ENCODE results near the gene ZNF502.

ZNF502 gene

GRCh38 chr3:44771424-44772098 is 59.1 kb downstream of the ZNF502 start:
- no peak for DNase-seq

- no peak for DNase-seq
These were observed 59.6 kb downstream of the ZNF502 start for GRCh38 chr3:44772099-44772442.

All from T1000 (cell line).